GM19467 (cell line): Measurements from ENCODE around the gene IKBKG.
"Not testable (repeated sequence)": the region's sequence is repeated elsewhere in the genome, so short reads cannot be mapped to it uniquely, and the experiment has no call there.

Experiments used
- ATAC-seq: cut with Tn5 transposase; IDR thresholded peaks from one replicate; pipeline ENCODE4 v1.9.1; 2021; ENCODE audit warnings: mild to moderate bottlenecking, moderate library complexity; ENCODE audit not compliant: unreplicated experiment

The IKBKG gene

GRCh38 chrX:154552112-154552806 lies 4.8 kb downstream of the IKBKG start:
- not testable (repeated sequence) for ATAC-seq

- not testable (repeated sequence) for ATAC-seq
Measured at GRCh38 chrX:154558060-154558690, 10.8 kb downstream of the IKBKG start.

- not testable (repeated sequence) for ATAC-seq
Measured at GRCh38 chrX:154558896-154559295, 11.5 kb downstream of the IKBKG start.

- not testable (repeated sequence) for ATAC-seq
Measured at GRCh38 chrX:154560326-154560725, 12.9 kb downstream of the IKBKG start.

DNA sequence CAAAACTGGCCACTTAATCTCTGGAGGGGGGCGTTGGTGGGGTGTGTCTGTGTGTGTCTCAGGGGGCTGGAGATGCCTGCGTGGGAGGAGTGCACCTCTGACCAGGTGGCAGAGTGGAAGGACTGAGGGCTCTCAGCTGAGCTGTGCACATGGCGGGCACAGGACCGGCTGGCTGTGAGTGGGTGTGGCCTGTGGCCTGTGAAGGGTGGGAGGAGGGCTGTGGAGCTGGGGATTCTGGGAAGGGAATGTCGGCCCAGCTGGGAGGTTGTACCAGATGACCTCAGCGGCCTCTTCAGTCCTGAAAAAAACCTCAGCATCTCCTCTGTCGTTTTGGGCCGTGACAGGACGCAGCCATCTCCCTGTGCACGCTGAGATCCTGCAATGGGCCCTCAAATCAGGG lies 14.9 kb downstream of the IKBKG start:
- ATAC-seq: not testable (repeated sequence)

DNA sequence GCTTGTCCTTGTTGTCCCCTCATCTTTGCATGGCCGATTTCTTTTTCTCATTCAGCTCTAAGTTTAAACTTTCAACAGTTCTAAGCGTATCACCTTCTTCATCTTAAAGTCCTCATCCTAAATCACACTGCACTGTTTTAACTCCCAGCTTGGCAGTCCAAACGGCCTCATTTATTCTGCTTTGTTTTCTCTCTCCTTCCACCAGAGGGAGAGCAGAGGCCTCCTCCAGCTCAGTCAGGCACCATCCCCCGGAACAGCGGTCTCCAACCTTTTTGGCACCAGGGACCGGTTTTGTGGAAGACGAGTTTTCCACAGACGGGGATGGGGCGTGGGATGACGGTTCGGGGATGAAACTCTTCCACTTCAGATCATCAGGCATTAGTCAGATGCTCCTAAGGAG lies 22.9 kb downstream of the IKBKG start:
- not testable (repeated sequence) for ATAC-seq

DNA sequence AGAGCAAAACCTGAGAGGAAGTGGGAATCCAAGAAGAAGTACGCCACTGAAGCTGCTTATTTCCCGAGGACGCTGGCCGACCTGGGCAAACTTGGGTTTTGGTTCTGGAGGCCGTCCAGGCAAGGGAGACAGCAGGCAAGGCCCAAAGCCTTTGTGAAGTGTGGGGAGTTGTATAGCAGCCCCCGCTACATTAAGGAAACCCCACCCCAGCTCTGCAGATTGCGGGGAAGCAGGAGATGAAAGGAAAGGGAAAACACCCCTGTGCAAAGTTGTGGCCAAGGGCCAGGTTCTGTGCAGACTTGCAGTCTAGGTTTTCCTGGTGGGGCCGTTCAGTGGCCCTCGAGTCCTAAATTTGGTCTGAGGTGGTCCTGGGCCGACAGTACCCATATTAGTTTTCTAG lies 25.6 kb downstream of the IKBKG start:
- not testable (repeated sequence) for ATAC-seq

DNA sequence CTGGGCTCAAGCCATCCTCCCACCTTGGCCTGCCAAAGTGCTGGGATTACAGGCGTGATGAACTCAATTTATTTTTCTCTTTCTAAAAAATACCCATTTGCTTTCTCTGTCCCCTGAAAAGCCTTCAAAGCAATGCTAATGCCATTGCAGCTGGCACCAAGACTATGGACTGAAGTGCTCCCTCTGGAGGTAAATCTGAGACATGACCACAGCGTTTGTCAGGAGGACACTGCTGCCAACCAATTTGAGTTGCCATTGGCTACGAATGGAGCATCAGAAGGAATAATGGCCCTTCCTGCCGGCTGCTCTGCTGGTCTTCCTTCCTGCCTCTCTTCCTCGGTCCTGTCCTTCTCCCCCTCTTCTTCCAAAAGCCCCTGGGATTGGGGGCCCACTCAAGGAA lies 27.7 kb downstream of the IKBKG start:
- not testable (repeated sequence) for ATAC-seq

DNA sequence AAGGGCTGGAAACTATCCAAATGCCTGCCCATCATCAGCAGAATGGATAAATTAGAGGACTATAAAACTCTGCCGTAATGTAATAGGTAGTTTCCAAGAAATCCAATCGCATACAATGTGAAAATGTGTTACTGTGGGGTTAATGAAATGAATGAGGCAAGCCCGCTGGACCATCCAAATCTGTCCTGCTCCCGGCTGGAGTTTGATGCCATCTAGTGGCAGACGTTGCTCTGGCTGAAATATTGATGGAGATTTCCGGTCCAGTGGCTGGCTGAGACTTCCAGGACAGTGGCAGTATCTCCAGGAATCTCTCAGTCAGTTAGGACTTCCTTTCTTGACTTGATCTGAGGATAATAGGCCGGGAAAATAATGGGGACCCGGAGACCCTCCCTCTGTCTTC lies 35.6 kb downstream of the IKBKG start:
- not testable (repeated sequence) for ATAC-seq

GRCh38 chrX:154584585-154585183 lies 37.3 kb downstream of the IKBKG start, which contains the start of gene CTAG1A:
CTAG1A (plus strand) TSS chrX:154585133; CDS start chrX:154585207, 74 bp downstream.
- not testable (repeated sequence) for ATAC-seq

- not testable (repeated sequence) for ATAC-seq
Measured at GRCh38 chrX:154590415-154590814, 43.0 kb downstream of the IKBKG start.

DNA sequence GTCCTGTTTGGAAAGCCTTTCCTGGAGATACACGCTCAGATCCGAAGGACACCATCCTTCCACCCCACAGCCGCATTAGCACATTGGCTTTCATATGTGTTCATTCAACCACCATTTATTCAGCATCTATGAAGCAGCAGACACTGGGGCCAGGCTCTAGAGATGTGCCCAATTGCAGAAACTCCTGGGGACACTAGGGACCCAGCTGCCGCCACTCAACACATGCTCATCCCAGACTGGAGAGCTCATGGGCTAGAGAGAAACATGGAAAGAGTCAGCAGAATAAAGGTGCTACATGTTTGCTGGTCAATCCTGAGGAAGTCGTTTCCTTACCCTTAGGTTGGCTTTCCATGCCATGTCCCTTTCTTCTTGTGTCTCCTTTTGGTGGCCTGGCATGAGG lies 45.1 kb downstream of the IKBKG start:
- no peak for ATAC-seq

- no peak for ATAC-seq
Measured at GRCh38 chrX:154593201-154593600, 45.8 kb downstream of the IKBKG start.

- ATAC-seq: no peak
Measured at GRCh38 chrX:154594491-154594890, 47.1 kb downstream of the IKBKG start.

DNA sequence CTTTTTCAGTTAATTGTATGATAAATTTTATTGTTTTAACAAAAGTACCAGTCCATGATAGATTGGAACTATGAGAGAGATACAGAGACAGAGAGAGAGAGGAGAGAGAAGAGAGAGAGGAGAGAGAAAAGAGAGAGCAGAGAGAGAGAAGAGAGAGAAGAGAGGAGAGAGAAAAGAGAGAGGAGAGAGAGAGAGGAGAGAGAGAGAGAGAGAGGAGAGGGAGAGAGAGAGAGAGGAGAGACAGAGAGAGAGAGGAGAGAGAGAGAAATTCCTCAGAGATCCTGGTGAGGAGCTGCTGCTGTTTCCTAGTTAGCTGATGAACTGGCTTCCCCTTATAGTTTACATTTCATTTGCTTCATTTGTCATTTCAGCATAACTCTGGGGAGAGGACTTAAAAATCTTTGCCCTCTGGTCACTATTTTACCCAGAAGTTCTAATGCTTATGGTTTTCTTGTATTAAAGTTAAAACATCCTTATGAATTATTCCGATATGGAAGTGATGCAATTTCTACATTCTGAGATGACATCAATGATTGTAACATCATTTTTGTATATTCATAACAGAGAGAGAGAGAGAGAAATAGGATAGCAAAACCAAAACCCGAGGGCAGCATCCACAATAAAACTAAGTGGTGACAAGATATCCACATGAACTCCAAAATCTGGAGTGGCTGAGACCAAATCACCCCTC lies 48.3 kb downstream of the IKBKG start:
- ATAC-seq: no peak

DNA sequence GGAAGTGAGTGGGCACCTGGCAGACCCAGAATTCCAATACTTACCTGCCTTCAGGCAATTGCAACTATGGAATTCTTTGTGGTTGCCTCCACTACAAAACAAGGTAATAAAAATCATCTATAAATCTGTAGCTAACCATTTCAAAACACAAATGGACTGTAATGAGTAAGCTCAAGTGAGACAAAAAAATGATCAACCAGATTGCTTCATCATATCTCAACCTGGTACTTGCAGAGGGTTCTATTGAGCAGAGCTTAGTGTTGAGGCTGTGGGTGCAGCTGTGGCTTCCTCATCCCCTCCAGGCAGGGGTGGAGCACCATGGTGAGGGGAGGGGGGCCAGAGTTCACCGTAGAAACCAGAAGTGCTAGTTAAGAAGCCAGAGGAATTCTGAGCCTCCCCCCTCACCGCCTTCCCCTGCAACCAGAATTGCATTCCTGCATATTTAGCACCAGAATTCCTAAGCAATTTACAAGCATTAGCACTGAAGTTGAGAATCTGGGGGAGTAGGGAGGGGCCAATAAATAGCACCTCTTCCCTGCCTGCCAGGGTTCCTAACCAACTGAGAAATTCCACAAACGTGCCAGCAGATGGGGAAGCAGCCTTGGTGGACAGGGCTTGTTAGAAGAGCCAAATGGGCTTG lies 49.0 kb downstream of the IKBKG start:
- no peak for ATAC-seq

GRCh38 chrX:154597221-154597620 lies 49.8 kb downstream of the IKBKG start:
- ATAC-seq: no peak

GRCh38 chrX:154598656-154599055 lies 51.2 kb downstream of the IKBKG start:
- no peak for ATAC-seq

GRCh38 chrX:154599531-154599930 lies 52.1 kb downstream of the IKBKG start:
- no peak for ATAC-seq

- no peak for ATAC-seq
Measured at GRCh38 chrX:154600759-154601374, 53.4 kb downstream of the IKBKG start.
